SW480 (cell line): Measurements from ENCODE around the gene IGFBP5.

Experiments
- DNase-seq: peaks from one replicate; pipeline ENCODE4 v3.0.0-alpha.2; 2016; ENCODE audit warnings: low spot score

Gene IGFBP5

GRCh38 chr2:216663846-216664245 is 31.5 kb downstream of the IGFBP5 start:
- DNase-seq, result no peak

GRCh38 chr2:216663106-216663505 is 32.2 kb downstream of the IGFBP5 start:
- DNase-seq, result no peak

DNA sequence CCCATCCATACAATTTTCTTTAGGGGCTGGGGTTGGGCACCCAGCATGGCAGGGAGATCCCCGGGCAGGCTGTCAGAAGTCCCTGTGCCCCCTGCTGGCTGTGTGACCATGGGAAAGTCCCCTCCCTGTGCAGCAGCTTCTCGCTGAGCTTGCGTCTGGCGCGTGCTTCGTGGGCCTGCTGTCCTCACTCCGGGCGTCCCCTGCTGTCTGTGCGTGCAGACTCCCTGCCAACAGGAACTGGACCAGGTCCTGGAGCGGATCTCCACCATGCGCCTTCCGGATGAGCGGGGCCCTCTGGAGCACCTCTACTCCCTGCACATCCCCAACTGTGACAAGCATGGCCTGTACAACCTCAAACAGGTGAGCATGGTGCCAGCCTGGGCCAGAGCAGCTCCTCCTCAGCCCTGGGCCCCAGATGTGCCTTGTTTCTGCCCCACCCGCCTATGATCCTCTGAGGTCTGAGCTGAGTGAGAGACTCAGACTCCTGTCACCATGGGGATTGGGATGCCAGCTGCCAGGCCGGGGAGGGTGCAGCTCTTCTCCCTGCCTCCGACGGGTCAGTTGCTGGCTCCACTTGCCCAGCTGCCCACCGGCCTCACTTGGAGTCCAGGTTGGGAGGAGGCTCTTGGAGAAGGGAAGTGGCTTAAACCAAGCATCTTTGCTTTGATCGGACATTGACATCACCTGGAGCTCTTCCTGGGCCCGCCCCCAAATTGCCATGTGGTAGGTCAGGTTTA is 33.5 kb downstream of the IGFBP5 start:
- no peak for DNase-seq

GRCh38 chr2:216661051-216661450 is 34.3 kb downstream of the IGFBP5 start:
- no peak for DNase-seq

- DNase-seq, result no peak
Observed at GRCh38 chr2:216660496-216660895, 34.9 kb downstream of the IGFBP5 start.

- no peak for DNase-seq
Observed at GRCh38 chr2:216659276-216659675, 36.1 kb downstream of the IGFBP5 start.

DNA sequence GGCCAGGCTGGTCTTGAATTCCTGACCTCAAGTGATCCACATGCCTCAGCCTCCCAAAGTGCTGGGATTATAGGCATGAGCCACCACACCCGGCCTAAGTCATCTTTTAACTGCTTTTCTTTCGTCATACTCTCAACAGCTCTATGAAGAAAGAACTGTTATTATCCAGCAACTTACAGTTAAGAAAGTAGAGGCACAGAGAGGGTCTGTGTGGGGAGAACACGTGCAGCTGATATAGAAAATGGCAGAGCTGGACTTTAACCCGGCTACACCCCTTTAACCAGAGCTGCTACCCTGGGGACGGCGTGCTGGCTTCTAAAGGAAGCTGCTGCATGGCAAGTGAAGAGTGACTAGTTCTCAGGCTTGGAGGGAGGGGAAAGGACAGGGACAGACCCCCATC is 36.6 kb downstream of the IGFBP5 start:
- no peak for DNase-seq

DNA sequence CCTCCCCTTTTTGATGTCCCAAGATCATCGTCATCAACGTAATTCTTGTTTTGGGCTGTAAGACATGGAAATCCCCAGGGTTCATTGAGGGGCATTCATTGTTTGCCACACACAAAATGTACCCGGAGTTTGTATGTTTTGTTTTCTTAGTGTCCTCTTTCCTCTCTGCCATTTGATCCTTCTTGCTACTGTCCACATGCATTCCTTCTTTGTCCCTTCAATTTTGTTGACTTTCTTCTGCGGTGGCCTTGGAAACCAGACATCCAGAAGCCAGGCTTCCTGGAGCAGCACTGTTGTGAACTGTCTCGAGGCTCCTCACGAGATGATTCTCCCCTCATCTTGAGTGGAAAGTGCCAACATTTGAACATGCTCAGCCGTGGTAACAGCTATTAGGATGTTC is 37.4 kb downstream of the IGFBP5 start:
- DNase-seq, result no peak

DNA sequence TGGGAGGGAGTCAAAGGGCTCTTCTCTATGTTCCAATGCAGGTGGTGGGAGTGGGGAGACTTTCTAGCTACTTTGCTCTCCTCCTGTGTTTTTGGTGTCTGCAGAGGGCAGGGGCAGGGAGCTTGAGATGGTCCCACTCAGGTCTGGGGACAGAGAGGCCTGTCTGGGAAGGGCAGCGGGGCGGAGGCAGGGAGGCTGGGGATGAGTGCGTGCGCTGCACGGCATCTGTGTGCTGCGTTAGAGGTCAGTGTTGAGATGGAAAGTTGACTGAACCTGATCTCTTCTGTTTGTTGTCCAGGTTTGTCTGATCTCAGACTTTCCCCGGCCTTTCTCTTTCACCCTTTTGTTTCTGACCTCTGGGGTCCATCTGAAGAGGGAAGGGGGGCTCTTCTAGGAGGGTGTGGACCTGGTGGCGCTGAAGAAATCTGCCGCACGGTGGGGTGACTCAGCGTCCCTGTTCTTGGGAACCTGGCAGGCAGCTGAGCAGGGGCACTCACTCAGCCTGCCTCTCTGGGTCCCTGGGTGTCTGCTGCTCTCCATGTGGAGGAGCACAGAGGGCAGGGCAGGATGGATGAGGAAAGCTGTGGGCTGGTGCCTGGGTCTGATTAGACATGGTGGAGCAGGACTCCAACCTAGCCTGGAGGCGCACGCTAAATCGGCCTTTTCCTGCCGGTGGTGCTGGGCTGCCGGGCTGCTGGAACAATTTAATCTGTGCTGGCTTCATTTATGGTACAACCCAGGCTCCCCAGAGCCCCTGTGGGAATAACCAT is 38.1 kb downstream of the IGFBP5 start:
- no peak for DNase-seq

DNA sequence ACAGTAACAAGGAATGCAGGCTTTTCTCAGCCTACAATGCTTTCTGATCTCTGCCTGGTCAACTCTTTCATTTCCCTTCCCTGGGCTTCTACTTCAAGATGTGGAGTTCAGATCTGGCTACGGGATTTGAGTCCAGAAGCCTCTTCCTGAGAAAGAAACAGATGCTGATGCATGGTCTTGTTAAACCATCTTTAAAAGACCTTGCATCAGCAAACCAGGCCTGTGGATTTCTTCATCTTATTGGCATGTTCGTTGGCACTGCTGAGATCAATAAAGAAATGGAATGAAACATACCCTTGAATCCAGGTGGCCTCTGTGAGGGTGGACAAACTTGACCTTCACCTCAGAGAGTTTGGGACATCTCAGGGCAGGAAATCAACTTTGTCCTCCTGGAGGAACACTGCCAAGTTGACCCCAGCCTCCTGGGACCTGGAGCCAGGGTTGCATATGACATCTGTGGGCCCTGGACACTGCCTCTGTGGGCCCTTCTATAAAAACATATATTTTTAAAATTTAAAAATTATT is 40.8 kb downstream of the IGFBP5 start:
- DNase-seq, result no peak

GRCh38 chr2:216653931-216654365 is 41.4 kb downstream of the IGFBP5 start:
- DNase-seq, result no peak

DNA sequence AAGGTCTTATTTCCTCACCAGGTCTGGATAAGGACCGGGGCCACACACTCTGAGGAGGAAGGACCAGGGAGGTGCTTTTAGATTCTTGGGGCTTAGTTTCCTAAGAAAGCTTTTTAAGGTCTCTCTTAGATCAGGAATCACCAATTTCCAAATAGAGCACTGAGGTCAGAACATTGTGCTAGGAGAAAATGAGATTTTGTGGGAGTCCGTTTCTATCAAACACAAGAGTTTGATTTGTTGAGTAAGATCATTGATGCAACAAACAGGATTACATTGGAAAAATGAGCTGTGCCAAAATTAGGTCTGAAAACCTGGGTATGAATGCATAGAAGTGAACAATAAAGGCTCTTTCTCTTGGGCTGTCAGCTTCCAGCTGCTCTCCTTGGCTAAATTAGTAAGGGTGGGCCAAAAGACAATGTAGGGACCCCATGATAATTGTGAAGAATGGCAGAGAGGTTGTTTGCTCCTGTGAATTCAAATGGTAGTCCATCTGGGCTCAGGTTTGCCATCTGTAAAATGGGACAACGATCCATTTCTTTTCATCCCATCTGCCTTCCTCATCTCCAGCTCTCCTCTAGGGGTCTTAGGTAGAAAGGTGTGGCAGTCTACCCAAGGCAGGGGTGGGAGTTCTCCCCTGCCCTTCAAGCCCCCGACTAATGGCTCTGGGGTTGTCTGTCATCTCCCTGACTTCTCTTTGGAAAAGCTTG is 42.1 kb downstream of the IGFBP5 start:
- DNase-seq, result no peak

- no peak for DNase-seq
Observed at GRCh38 chr2:216652566-216652965, 42.8 kb downstream of the IGFBP5 start.

- DNase-seq, result no peak
Observed at GRCh38 chr2:216651351-216651881, 43.9 kb downstream of the IGFBP5 start.

GRCh38 chr2:216650626-216651257 is 44.6 kb downstream of the IGFBP5 start:
- no peak for DNase-seq

- no peak for DNase-seq
Observed at GRCh38 chr2:216649574-216649973, 45.8 kb downstream of the IGFBP5 start.

DNA sequence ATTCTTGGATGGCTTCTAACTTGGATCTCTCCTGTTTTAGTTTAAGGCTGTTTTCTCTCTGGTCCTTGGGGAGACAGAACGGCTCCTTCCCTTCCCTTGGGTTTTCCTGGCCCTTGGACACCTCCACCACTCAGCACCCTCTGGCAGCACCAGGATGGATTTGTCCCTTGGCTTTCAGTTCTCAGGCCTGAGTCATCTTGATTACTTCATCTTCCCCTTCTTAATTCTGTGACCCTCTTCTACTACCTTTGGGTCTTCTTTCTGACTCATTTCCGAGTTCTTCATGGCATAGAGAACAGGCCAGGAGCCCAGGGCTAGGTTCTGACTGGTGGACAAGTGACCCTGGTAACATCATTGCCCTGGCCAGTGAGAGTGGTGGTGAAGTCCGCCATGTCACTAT is 47.2 kb downstream of the IGFBP5 start:
- no peak for DNase-seq

DNA sequence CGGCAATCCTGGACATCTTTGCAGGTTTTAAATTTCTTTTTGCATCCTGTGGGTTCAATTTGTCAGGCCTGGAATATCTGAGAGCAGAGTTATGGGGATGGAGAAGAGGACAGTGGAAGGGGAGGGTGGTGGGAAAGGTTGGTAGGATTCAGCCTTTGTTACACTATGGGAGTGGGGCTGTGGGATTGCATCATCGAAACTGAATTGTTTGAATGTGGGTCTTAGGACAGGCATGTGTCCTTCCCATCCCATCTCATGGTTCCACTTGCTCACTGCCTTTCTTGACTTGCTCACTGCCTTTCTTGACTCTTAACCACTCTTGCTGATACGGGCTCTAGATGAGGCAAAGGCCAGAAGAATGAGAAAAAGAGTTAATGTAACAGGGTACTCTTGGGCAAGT is 49.2 kb downstream of the IGFBP5 start:
- no peak for DNase-seq

DNA sequence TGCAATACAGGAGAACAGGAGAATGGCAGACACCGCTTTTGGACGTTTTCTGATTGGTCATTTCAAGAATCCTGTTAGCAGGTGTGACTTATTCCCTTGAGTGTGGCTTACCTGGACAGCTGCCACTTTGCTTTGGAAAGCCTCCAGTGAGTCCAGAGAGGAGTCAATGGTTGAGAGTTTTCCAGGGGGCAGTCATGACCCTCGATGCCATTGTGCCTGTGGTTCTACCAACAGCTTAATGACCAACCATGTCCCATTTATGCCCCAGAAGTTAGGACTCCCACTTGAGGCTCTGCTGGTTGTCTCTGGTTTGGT is 49.8 kb downstream of the IGFBP5 start:
- DNase-seq, result no peak

DNA sequence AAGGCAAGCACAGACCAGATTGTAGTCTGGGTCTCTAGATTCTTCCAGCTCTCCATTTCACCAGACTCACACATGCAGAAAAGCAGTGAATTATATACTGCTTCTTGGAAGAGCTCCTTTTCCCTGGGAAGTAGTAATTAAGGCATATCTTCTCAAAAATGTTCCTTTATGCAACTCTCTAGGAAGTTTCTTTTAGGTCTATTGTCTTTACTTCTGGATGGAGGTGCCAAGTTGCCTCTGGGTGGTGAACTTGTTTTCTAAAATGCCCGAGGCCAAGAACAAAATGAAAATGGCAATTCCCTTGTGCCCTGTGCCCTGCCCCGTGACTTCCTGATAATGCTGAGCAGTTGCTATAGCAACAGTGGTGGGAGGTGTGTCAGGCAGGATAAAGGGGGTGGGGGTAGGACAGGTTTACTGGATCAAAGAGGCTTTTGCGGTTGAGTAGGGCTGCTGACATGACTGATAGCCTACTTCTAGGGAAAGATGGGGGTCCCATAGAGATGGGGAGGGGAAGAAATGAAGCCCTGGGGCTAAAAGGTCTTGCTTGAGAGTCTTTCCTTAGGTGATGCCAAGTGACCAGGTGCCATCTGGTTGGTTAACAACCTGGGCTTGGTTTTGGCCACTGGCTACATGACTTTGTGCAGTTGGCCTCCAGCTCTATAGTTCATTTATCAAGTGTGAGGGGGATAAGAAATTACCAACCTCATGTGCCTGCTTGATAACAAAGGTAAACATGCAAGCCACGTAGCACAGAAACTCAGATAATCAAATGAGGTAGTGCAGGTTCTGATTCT is 50.3 kb downstream of the IGFBP5 start:
- no peak for DNase-seq

DNA sequence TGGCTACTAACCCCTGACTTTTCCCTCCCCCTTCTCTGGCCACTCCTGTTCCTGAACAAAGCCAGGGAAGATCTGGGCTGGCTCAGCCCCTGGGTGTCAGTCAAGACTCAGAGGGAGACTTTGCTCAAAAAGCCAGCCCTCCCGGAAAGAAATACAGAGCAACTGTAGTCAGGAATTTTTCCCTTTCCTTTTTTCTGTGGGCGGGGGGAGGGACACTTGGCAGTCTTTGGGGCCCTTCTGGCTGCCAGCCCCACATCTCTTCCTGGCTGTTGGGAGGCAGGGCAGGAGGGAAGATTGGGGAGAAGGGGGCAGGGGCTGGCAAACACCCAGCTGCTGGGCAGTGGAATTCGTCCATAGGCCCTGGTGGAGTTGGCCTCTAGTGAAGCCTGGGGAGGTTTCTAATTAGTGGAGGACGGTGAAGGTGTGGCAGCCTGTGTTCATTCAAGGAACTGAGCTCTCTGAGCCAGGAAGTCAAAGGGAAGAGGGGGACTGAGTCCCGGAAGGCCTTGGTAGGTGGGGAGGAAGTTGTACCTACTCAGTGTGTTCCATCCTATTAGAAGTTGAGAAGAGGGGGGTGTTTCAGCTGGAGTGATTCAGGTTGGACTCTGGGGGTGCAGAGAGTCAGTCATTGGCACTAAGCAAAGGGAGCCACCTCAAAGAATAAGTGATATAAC is 51.2 kb downstream of the IGFBP5 start:
- DNase-seq, result no peak
